GM15510 (cell line): Measurements from ENCODE around the gene NCAPH2.

Experiments
- POLR2A ChIP-seq: IDR thresholded peaks from 3 replicates; pipeline ENCODE4 v1.6.1; 2011; ENCODE audit warnings: borderline replicate concordance; ENCODE audit not compliant: insufficient read length; ENCODE audit errors: extremely low read depth

Gene NCAPH2

GRCh38 chr22:50516891-50517290, 8.9 kb downstream of the NCAPH2 start:
- TF ChIP-seq POLR2A: no peak

- TF ChIP-seq POLR2A: no peak
Observed at GRCh38 chr22:50517495-50518260, 9.7 kb downstream of the NCAPH2 start.

- no peak for TF ChIP-seq POLR2A
Observed at GRCh38 chr22:50518606-50519005, 10.6 kb downstream of the NCAPH2 start.

- TF ChIP-seq POLR2A: no peak
Observed at GRCh38 chr22:50519151-50519550, 11.1 kb downstream of the NCAPH2 start.

- TF ChIP-seq POLR2A: no peak
Observed at GRCh38 chr22:50520826-50521453, 12.9 kb downstream of the NCAPH2 start.

- TF ChIP-seq POLR2A: no peak
Observed at GRCh38 chr22:50521710-50522109, 13.7 kb downstream of the NCAPH2 start.

GRCh38 chr22:50522208-50522805, 14.3 kb downstream of the NCAPH2 start:
- TF ChIP-seq POLR2A: no peak

GRCh38 chr22:50522806-50523438, 14.9 kb downstream of the NCAPH2 start:
- TF ChIP-seq POLR2A: no peak

GRCh38 chr22:50523458-50523805, 15.4 kb downstream of the NCAPH2 start:
- TF ChIP-seq POLR2A: no peak

GRCh38 chr22:50523806-50524675, 16.0 kb downstream of the NCAPH2 start:
- TF ChIP-seq POLR2A: no peak

GRCh38 chr22:50524676-50525103, 16.7 kb downstream of the NCAPH2 start:
- TF ChIP-seq POLR2A: no peak

- TF ChIP-seq POLR2A: peak; percentile 92
Observed at GRCh38 chr22:50525104-50525857, 17.3 kb downstream of the NCAPH2 start, which contains the start of gene SCO2. Gene SCO2 (minus strand): TSS chr22:50525598. CDS start chr22:50524411, 1,187 bp downstream.

- TF ChIP-seq POLR2A: peak; percentile 34
Observed at GRCh38 chr22:50525858-50526107, 17.8 kb downstream of the NCAPH2 start.
